ENCODE results near the gene KMT2D. TPM values are rescaled to one million over a fixed set of nuclear protein-coding genes. Genes with fewer than 3 reads are reported as not detected.
A peak's percentile ranks its signal among the peaks of the same experiment; 100 is the strongest.

Gene KMT2D
- total and polyA plus RNA-seq, 2 of the 8 experiments (the other 6 are each of a cell fraction or from before 2014, with no cell fraction given), result 9.1 to 86.3 TPM

GRCh38 chr12:49088150-49088931, 27.7 kb upstream of the KMT2D start (continued):
- TF ChIP-seq SIX5 (IDR thresholded peaks at IDR 0.05; ENCODE audit: low read depth, low read length), result no peak
- TF ChIP-seq POLR2AphosphoS5 (IDR thresholded peaks at IDR 0.05; ENCODE audit: low read depth, low read length), result no peak
- TF ChIP-seq HDAC6 (IDR thresholded peaks at IDR 0.05; ENCODE audit: low read depth, low read length), result no peak
- TF ChIP-seq JUN (IDR thresholded peaks at IDR 0.05; ENCODE audit: low read depth, low read length), result no peak
- peak; percentile 18; the same call in 1 of the 2 replicates for TF ChIP-seq RFX5 (IDR thresholded peaks at IDR 0.05; ENCODE audit: borderline replicate concordance, low read depth, low read length)
- TF ChIP-seq RBBP5 (IDR thresholded peaks at IDR 0.05; ENCODE audit: borderline replicate concordance, low read depth, low read length), result no peak
- no peak for TF ChIP-seq RNF2 (IDR thresholded peaks at IDR 0.05; ENCODE audit: borderline replicate concordance, low read depth, low read length, missing control alignments, poor library complexity, severe bottlenecking)
- TF ChIP-seq YY1 (IDR thresholded peaks at IDR 0.05; ENCODE audit: low read depth, low read length), result no peak
- TF ChIP-seq NANOG (IDR thresholded peaks at IDR 0.05; ENCODE audit: insufficient read depth, low read depth, low read length, poor library complexity, severe bottlenecking), result no peak
- no peak for TF ChIP-seq KDM1A (IDR thresholded peaks at IDR 0.05; ENCODE audit: borderline replicate concordance, low read length)
- no peak for TF ChIP-seq ZNF274 (IDR thresholded peaks at IDR 0.05; ENCODE audit: borderline replicate concordance, extremely low read depth, low read length)
- no peak for TF ChIP-seq SAP30 (IDR thresholded peaks at IDR 0.05; ENCODE audit: insufficient read depth, insufficient replicate concordance, low read length)
- no peak for TF ChIP-seq CBX5 (IDR thresholded peaks at IDR 0.05; ENCODE audit: low read depth, low read length)
- TF ChIP-seq KDM4A (IDR thresholded peaks at IDR 0.05; ENCODE audit: low read depth, low read length, severe bottlenecking), result no peak
- TF ChIP-seq GTF2F1 (IDR thresholded peaks at IDR 0.05; ENCODE audit: borderline replicate concordance, low read depth, low read length), result no peak
- no peak for TF ChIP-seq BRCA1 (IDR thresholded peaks at IDR 0.05; ENCODE audit: low read depth, low read length)
- TF ChIP-seq HDAC2 (IDR thresholded peaks at IDR 0.05; ENCODE audit: borderline replicate concordance in 1 of 2, low read depth in 2 of 2, low read length in 2 of 2), result 0 out of 4 replicates have a peak, but pooled peaks of 1 of the 2 experiments have one; percentile 32
- no peak for TF ChIP-seq ATF3 (IDR thresholded peaks at IDR 0.05; ENCODE audit: insufficient read depth, low read depth, low read length)
- TF ChIP-seq ASH2L (IDR thresholded peaks at IDR 0.05; ENCODE audit: low read length), result no peak
- TF ChIP-seq EP300 (IDR thresholded peaks at IDR 0.05; ENCODE audit: borderline replicate concordance in 1 of 2, low read depth in 2 of 2, low read length in 2 of 2), result no peak
- TF ChIP-seq MAFK (IDR thresholded peaks at IDR 0.05; ENCODE audit: low read depth, low read length), result no peak
- TF ChIP-seq CREB1 (IDR thresholded peaks at IDR 0.05), result peak; percentile 43; the same call in 1 of the 2 replicates
- TF ChIP-seq CHD2 (IDR thresholded peaks at IDR 0.05; ENCODE audit: low read length), result no peak

Measured in H1 (cell line).